ENCODE data around the gene RSPH6A. TPM values are rescaled to one million over a fixed set of nuclear protein-coding genes. Genes with fewer than 3 reads are reported as not detected.

Gene RSPH6A
- polyA plus RNA-seq, 1 of the 3 experiments (the other 2 are of a cell fraction) = 0.02 TPM

GRCh38 chr19:45794627-45795026 lies 20.5 kb downstream of the RSPH6A start:
- Histone ChIP-seq H3K4me1 (ENCODE audit: control insufficient read depth in 1 of 2, insufficient read depth in 2 of 2, low read depth in 1 of 2, low read length in 1 of 2) (peaks cover 0 to 20% of the 10 kb centered on the region in 2 experiments; a peak in 1 of 4 replicates), H3F3A (replicated peaks; ENCODE audit: insufficient read depth) (no peaks in the 10 kb centered on the region), H3K27ac (ENCODE audit: low read depth in 2 of 2, low read length in 1 of 2) (no peak overlapping the region), H4K20me1 (ENCODE audit: insufficient read depth) (no peaks in the 10 kb centered on the region), H3K36me3 (replicated peaks in 1 of 2; ENCODE audit: control insufficient read depth in 1 of 2, insufficient read depth in 2 of 2, low read length in 1 of 2) (peaks cover 4 to 12% of the 10 kb centered on the region in 2 experiments), H3K9me2 (no peaks in the 10 kb centered on the region), H3K79me2 (ENCODE audit: insufficient read depth) (peaks cover 26% of the 10 kb centered on the region), H3K27me3 (ENCODE audit: insufficient read depth) (no peaks in the 10 kb centered on the region), H3K9me3 (no peaks in the 10 kb centered on the region), H3K9ac (no peak overlapping the region), H3K4me2 (no peak overlapping the region), H2AFZ (ENCODE audit: low read depth) (no peak overlapping the region), H3K4me3 (ENCODE audit: low read depth in 2 of 2, low read length in 1 of 2) (no peak overlapping the region)
- TF ChIP-seq TAF1 (IDR thresholded peaks at IDR 0.05; ENCODE audit: borderline replicate concordance, low read depth, low read length) = no peak
- TF ChIP-seq FOSL2 (IDR thresholded peaks at IDR 0.05; ENCODE audit: borderline replicate concordance, low read depth) = no peak
- TF ChIP-seq, protein P1, sequence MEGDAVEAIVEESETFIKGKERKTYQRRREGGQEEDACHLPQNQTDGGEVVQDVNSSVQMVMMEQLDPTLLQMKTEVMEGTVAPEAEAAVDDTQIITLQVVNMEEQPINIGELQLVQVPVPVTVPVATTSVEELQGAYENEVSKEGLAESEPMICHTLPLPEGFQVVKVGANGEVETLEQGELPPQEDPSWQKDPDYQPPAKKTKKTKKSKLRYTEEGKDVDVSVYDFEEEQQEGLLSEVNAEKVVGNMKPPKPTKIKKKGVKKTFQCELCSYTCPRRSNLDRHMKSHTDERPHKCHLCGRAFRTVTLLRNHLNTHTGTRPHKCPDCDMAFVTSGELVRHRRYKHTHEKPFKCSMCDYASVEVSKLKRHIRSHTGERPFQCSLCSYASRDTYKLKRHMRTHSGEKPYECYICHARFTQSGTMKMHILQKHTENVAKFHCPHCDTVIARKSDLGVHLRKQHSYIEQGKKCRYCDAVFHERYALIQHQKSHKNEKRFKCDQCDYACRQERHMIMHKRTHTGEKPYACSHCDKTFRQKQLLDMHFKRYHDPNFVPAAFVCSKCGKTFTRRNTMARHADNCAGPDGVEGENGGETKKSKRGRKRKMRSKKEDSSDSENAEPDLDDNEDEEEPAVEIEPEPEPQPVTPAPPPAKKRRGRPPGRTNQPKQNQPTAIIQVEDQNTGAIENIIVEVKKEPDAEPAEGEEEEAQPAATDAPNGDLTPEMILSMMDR (IDR thresholded peaks at IDR 0.05) = no peak
- no peak for TF ChIP-seq JUND (IDR thresholded peaks at IDR 0.05)
- TF ChIP-seq MAX (IDR thresholded peaks at IDR 0.05; ENCODE audit: low read depth) = no peak
- no peak for TF ChIP-seq NFIC (IDR thresholded peaks at IDR 0.05; ENCODE audit: borderline replicate concordance)
- TF ChIP-seq RCOR1 (IDR thresholded peaks at IDR 0.05; ENCODE audit: low read length) = no peak
- TF ChIP-seq, protein P2, sequence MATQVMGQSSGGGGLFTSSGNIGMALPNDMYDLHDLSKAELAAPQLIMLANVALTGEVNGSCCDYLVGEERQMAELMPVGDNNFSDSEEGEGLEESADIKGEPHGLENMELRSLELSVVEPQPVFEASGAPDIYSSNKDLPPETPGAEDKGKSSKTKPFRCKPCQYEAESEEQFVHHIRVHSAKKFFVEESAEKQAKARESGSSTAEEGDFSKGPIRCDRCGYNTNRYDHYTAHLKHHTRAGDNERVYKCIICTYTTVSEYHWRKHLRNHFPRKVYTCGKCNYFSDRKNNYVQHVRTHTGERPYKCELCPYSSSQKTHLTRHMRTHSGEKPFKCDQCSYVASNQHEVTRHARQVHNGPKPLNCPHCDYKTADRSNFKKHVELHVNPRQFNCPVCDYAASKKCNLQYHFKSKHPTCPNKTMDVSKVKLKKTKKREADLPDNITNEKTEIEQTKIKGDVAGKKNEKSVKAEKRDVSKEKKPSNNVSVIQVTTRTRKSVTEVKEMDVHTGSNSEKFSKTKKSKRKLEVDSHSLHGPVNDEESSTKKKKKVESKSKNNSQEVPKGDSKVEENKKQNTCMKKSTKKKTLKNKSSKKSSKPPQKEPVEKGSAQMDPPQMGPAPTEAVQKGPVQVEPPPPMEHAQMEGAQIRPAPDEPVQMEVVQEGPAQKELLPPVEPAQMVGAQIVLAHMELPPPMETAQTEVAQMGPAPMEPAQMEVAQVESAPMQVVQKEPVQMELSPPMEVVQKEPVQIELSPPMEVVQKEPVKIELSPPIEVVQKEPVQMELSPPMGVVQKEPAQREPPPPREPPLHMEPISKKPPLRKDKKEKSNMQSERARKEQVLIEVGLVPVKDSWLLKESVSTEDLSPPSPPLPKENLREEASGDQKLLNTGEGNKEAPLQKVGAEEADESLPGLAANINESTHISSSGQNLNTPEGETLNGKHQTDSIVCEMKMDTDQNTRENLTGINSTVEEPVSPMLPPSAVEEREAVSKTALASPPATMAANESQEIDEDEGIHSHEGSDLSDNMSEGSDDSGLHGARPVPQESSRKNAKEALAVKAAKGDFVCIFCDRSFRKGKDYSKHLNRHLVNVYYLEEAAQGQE (IDR thresholded peaks at IDR 0.05; ENCODE audit: low read depth, low read length) = no peak
- TF ChIP-seq MXI1 (IDR thresholded peaks at IDR 0.05; ENCODE audit: low read depth, low read length) = no peak
- no peak for TF ChIP-seq EP300 (IDR thresholded peaks at IDR 0.05; ENCODE audit: borderline replicate concordance in 1 of 2, low read depth in 1 of 2, low read length in 1 of 2)
- TF ChIP-seq CHD2 (IDR thresholded peaks at IDR 0.05; ENCODE audit: low read length, partially characterized antibody) = no peak
- TF ChIP-seq, protein P3, sequence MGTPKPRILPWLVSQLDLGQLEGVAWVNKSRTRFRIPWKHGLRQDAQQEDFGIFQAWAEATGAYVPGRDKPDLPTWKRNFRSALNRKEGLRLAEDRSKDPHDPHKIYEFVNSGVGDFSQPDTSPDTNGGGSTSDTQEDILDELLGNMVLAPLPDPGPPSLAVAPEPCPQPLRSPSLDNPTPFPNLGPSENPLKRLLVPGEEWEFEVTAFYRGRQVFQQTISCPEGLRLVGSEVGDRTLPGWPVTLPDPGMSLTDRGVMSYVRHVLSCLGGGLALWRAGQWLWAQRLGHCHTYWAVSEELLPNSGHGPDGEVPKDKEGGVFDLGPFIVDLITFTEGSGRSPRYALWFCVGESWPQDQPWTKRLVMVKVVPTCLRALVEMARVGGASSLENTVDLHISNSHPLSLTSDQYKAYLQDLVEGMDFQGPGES (IDR thresholded peaks at IDR 0.05; ENCODE audit: low read depth, low read length) = no peak
- no peak for TF ChIP-seq FOXM1 (IDR thresholded peaks at IDR 0.05; ENCODE audit: low read depth)
- ChIA-PET POLR2A (no interaction called here), CTCF (interaction anchor here (1.1 to 2.9 kb wide), 4 partner anchors 23 to 88 kb away, joined by 3 to 14 read pairs (median 8); partner anchors contain the start of gene SIX5)
- WGBS (ENCODE audit: low lambda C conversion rate) = 79% methylated on average over 2 of the region's 2 CpGs
- DNase-seq = no peak
